ENCODE data around the gene RWDD4.
A peak's percentile ranks its signal among the peaks of the same experiment; 100 is the strongest.

RWDD4 gene

DNA sequence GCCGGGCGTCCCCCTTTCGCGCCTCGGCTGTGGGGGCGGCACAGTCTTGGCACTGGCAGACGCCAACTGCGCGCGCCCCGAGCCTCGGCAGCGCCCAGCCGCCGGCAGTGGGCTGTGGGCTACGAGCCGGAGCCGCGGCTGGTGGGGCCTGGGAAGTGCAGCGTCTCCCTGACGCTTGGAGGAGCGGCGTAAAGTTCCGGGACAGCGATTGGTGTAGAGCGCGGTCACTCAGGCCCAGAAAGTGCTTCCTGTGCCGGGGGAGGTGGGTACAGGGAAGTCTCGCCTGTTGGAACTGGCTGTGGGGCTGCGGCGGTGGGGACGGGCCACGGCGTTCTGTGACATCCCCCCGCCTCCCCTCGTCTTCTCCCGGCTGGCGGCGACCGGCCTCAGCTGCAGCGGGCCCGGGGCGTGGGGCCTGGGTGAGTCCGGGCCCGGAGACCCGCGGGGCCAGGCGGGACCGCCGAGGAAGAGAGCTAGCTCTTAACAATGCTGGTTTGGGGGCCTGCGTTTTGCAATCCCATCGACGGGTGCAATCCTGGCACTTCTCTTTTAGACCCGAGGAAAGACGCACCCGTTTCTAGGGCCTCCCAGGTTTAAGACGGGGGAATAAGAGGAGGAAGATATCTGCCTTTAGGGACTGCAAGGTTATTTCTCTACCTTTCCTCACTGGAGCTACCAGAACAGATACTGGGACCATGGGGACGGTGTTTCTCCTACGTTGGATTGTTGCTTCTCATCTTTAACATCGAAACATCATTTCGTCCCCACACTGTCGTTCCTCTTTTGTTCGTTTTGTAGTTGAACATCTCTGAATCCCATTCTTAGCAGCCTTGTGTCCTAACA lies at the start of gene RWDD4, which contains the start of gene TRAPPC11:
RWDD4 (minus strand) TSS at position 157 of the 843 bp plus-strand sequence. CDS start 233 bp downstream, outside the sequence.
TRAPPC11 (plus strand) TSS at position 265 of the 843 bp plus-strand sequence. CDS start 4,575 bp downstream, outside the sequence.
- peak; percentile 94 to 95 for DNase-seq

DNA sequence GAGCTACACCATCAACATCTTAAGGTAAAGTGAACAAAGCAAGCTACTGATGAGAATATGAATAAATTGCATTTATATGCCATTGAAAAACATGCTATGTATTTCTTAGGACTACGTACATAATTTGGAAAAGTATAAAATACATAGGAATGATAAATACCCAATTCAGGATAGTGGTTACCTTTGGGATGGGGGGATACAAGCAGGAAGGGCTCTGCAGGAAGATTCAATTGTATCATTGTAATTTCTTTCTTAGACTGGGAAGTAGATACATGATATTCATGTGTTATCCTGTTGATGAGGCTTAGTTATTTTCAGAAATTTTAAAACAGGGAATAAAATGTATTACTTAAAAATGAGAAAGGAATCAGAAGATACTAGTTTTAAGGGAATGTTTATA lies 43.5 kb upstream of the RWDD4 start:
- DNase-seq, result no peak

DNA sequence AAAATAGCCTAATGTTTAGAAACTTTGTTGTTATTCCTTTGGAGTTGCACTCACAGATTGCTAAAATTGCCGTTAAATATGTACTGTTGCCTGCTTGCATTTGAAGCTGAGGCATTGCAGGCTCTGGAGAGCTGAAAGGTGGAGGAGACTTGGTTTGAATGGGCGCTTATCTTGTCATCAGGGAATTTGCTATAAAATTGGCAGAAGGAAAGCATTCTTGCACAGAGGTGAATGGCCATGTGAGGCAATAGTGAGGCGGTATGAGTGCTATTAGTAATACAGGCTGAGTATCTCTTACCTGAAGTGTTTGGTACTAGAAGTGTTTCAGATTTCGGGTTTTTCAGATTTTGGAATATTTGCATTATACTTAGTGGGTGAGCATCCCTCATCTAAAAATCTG lies 41.4 kb upstream of the RWDD4 start:
- no peak for DNase-seq

DNA sequence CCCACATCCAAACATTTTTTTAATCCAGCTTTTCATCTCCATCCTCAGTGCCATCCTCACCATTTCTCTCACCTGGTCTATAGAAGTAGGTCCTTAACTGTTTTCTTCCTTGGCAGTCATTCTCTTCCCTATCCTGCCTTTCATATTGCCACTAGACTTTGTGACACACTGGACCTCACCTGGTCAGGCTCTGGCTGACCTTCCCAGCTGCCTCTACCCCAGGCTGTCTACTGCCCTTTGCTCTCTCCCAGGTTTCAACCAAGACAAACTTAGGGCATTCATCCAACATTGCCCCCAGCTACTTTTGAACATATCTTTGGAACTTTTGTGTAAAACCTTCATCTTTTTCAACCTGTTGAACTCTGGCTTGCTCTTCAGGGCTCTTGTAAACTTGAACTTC lies 39.9 kb upstream of the RWDD4 start:
- DNase-seq, result no peak

DNA sequence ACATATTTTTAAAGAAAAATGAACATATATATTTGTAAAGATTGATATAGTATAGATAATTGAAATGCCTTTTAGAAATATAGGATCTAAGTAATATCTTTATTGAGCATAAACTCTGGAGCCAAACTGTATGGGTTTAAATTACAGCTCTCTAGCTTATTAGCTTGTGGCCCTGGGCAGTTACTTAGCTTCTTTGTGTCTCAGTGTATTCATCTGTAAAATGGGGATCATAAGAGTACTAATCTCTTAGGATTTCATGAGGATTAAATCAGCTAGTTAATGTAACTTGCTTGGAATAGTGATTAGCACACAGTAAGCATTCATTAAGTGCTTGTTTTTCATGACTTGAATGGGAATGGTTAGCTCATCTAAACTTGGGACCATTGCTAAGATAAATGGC lies 32.9 kb upstream of the RWDD4 start:
- DNase-seq, result no peak

DNA sequence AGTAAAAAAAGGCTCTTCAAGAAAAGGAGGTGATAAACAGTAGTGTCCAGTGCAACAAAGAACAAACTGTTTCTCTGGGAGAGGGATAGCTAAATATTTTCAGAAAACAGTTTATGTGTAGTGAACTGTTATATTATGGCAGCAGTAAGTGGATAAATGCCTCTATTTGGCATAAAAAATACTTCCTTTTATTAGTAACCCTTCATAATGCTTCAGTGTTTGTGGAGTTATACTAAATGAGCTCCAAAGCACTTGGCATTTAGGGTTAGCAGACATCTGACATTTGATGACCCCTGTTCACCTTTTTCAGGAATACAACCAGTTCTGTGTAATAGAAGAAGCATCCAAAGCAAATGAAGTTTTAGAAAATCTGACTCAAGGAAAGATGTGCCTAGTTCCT lies 32.0 kb upstream of the RWDD4 start:
- no peak for DNase-seq

DNA sequence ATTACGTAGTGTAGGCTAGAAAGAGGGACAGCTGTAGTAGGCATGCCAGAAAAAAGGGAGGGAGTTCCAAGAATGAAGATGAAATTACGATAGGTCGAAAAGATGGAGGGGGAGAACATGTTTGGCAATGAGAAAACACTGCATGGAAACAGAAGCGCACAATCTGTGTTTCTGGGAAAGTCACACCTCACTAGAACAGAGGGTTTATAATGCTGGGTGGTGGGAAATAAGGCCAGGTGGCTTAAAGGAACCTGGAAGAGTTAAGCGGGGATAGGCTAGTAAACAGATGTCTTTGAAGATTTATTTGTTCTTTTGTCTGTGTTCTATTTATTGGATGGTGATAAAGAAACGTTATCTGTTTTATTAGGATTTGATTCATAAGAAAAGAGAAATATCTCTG lies 29.2 kb upstream of the RWDD4 start:
- DNase-seq, result no peak

DNA sequence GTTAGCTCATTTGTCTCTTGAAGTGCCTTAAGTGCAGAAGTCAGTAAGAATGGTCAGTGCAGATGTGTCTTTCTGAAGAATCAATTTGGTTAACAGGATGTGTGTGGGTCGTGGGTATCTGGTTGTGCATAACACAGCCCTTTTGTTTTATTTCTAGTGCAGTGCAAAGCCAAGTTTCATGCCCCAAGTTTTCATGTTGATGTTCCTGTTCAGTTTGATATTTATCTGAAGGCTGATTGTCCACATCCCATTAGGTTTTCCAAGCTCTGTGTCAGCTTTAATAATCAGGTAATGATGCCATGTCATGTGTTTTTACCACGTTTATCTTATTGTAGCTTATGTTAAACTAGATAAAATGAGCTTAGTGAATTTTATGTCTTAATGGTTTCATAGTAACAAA lies 27.5 kb upstream of the RWDD4 start:
- no peak for DNase-seq

DNA sequence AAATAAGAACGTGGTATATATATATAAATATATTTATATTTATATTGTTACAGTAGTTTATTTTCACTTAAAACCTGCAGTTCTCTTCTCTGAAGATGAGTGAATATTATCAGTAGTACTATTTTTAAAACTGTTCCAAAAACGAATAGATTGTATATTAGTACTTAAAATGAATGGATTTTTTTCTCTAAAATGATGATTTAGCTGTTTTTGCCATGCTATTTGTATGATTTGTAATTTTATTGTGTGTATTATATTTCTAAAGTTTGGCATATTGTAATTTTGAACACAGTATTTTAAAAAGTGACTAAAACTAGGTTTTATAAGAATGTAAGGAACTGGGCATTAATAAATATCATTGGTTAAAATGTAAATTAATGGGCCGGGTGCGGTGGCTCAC lies 22.1 kb upstream of the RWDD4 start:
- DNase-seq, result no peak

DNA sequence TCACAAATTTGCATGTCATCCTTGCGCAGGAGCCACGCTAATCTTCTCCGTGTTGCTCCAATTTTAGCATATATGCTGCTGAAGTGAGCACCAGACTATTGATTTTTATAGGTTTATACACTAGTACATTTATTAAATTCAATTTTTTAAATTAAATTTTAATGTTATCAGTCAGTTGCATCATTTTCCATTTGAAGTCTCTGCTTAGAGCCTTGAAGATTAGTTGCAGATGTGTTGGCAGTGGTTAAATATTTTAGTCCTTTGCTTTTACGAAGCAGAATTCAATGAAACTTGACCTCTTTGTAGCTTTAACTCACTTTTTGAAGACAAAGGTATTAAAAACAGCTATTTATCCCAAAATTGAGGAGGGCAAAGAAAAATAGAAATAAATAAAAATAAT lies 16.6 kb upstream of the RWDD4 start:
- DNase-seq, result no peak

DNA sequence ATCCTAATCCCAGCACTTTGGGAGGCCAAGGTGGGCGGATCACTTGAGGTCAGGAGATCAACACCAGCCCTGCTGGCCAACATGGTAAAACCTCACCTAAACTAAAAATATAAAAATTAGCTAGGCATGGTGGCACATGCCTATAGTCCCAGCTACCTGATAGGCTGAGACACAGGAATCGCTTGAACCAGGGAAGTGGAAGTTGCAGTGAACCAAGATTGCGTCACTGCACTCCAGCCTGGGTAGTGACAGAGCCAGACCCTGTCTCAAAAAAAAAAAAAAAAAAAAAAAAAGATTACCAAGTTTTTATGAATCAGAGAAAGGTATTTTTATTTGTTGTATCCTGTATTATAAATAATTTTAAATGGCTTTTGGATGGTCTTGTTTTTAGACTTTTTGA lies 15.2 kb upstream of the RWDD4 start:
- no peak for DNase-seq

DNA sequence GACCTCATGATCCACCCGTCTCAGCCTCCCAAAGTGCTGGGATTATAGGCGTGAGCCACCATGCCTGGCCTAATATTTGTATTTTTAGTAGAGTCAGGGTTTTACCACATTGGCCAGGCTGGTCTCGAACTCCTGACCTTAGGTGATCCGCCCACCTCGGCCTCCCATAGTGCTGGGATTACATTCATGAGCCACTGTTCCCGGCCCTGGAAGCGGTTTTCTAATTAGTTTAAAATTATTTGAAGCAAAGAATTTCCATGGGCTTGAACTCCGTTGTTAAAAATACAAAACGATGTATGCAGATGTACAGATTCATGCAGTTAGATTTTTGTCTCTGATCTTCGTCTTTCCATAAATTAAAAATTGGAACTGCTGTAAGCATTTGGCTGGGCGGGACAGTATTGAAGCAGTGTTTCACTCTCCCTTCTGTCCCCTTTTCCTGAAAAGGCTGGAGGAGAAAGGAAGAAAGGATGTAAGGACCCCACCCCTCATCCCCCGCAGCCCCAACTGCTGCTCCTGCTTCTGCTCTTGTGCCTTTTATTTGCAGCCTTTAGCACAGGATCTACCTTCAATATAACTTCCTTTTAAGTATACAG lies 12.1 kb upstream of the RWDD4 start:
- DNase-seq, result no peak

DNA sequence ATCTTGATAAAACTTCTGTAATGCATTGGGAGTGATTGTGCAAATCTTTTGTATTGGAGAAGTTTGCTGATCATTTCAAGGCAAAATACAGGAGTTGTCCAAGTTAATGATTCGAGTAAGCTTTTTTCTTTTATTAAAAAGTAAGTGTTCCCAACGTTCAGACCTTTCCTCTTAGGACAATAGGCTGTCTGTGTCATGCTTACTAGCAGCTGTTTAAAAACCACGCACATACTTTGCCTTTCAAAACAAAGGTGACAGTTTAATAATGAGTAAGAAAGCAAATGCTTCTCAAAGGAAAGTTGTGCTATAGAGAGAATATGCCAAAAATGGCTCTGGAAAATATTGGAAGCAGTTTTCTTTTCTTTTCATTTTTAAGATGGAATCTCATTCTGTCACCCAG lies 11.3 kb upstream of the RWDD4 start:
- DNase-seq, result no peak

DNA sequence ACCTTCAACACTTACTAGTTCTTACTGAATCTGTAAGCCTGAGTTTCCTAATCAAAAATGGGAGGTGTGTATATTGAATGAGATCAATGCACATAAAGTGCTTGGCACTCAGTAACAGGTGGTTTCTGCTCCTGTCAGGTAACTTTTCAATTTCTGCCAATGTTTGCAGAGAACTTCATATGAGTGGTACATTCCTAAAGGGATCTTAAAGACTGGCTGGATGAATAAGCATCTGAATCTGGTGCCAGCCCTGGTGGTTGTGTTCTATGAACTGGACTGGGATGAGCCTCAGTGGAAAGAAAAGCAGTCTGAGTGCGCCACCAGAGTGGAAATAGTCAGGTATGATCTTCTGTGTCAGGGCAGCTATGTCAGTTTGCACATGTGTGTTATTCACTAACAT lies 7.1 kb upstream of the RWDD4 start:
- no peak for DNase-seq

DNA sequence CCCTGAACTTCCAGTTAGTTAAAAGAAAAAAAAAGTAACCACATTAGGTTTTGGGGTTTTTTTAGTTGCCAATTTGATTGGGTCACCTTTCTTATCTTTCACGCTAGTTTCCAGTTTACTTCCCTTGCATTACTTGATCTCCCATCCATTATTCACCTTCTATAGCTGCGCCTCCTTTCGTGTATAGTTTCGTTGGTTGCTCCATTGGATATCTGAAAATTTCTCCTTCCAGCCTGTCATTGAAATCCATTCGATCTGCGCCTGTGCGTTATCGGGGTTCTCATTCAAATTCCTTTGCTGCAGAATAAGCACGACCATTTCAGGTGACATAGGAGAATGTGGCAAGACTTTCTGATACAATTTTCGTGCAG lies 872 bp upstream of the RWDD4 start:
- no peak for DNase-seq

DNA sequence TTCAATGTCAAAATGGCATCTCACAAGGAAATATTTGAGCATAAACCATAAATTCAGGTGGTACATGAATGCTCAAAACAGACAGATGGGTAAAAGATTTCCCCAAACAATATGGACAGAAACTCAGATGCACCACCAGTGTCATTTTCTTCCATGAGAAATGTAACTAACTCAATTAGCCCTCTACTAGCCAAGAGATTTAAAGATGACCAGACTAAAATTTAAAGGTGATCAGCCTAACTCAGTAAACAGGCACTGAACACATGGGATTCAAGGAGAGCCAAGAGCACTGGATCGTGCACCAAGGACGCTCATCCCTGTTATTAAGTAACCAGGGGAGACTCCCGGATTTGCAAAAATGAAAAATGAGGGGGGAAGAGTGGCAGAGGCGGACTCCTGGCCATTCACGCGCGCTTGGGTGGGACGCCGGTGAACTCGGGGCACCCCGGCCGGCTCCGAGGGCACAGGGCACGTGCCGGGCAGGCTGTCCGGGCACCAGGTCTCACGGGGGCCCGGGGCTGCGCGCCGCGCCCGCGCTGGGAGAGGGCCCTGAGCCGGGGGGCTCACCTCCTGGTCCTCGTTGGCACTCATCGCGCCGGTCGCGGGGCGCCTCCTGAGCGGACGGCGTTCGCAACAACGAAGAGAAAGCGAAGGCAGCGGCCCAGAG lies 490 bp downstream of the RWDD4 start:
- peak; percentile 29 to 31 for DNase-seq

DNA sequence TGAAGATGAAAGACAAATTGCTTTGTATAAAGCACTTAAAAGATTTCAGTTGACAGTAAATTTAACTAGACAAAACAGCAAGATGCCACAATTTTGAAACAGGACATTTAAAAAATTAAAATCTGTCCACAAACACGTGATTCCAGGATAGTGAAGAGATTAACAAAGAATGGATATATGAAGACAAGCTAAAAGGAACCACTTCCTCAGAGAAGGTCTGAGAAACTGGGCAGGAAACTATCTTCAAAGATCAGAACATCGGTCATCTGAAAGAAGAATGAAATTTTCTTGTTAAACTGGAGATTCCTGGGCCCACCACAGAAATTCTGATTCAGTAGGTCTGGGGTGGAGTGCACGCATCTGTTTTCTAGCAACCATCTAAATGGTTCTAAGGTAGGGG lies 1.4 kb downstream of the RWDD4 start:
- DNase-seq, result no peak

DNA sequence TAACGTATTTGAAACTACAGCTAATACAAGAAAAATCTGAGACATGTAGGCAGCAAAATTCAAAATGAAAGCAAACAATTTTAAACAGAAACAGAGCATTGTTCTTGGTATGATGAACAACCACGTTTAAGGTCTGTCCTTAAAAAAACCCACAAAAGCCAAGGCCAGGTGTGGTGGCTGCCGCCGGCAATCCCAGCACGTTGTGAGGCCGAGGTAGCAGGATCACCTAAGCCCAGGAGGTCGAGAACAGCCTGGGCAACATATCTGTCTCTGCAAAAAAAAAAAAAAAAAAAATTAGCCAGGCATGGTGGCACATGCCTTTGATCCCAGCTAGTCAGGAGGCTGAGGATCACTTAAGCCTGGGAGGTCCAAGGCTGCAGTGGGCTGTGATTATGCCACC lies 13.7 kb downstream of the RWDD4 start:
- no peak for DNase-seq

DNA sequence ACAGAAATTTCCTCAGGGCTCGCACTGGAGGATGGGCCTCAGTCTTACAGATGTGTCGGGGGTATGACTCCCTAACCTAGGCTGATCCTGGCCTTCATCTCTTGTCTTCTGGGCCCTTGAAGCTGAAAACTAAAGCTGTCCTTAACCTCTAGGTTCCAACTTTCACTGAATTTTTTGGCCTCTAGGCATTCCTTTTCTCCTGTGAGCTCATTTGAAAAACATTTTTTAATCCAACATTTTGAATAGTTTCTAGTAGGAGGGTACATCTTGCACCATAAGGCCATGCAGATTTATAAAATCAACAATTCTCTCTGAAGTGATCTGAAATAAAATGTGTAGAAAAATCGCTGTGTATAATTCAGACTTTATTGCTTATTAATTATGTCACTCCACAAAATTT lies 19.7 kb downstream of the RWDD4 start:
- no peak for DNase-seq

DNA sequence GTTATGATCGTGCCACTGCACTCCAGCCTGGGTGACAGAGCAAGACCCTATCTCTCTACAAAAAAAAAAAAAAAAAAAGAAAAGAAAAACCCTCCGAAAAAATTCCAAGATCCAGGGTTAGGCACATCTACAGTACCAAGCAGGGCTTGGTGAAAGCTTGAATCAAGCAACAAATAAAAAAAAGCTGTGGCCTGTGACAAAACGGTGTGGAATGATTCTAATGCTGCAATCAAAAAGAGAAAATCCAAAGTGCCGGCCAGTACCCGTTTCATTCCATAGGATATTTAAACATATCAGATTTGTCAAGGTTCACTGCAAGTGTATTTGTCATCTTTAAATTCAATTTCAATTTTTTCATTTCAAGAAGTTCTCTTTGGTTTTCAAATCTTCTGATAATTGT lies 20.5 kb downstream of the RWDD4 start:
- DNase-seq, result no peak

DNA sequence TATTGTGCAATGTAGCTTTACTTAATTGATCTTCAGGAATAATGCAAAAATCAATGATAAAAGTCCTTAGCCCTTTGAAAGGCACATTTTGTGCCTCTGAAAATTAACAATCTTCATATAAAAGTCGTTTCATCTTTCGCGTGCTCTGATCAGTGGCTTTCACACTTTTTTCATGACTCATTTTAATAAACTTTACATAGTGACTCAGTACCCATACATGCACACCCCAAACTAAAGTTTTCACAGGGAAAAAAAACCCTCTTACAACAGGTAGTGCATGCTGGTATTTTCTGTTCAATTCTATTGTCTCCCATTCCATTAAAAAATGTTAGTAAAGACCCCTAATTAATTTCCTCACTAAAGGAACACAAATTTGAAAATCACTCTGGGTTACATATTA lies 21.5 kb downstream of the RWDD4 start:
- no peak for DNase-seq

DNA sequence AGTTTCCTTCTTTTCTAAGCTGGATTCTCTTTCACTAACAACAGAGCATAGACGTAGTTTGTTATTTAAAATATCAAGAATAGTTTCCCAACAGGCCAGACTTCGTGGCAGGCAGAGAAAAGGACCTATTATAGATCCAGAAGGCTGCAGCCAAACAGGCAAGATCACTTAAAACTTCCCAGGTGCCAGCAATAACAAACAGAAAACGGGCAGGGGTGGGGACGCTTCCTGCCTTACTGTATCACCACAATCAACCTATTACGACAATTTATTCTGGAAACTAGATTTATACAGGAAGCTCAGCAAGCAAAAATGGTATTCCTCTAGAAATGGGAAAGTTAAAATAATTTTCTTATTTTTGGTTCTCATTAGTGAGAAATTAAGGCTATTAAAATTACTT lies 22.1 kb downstream of the RWDD4 start:
- no peak for DNase-seq

DNA sequence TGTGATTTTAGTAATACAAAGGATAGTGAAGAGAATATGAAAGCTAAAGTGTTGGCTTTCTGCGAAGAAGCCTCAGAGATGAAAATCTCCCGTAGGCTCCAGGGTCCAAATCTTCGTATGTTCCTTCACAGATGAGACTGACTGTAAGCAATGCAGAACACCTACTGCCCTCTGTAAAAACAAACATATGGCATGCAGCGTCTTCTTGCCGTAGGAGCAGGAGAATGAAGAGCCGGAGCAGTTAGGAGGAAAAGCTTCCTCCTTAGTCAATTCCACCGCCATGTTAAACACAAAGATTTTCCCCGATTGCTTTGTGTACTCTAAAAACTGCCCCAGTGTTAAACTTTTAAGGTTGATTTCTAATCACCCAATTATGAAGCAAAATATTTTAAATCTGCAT lies 22.5 kb downstream of the RWDD4 start:
- no peak for DNase-seq

DNA sequence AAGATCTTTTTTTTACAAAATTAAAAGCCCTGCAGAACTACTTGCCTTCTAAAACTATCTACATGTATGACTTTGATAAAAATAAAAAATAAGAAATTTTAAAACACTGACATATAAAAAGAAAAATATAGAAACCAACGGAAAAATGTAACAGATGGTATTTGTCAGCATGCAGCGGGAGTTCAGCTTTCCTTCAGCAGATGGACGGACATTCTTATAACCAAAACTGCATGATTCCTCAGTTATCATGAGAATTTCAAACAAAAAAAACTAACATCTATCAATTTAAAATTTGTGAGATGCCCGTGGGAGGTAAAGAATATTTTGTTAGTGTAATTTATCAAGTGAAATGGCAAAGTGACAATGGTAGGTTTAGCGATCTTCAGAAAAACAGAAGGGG lies 23.2 kb downstream of the RWDD4 start:
- no peak for DNase-seq

Data from stimulated activated CD4-positive, alpha-beta T cell treated with anti-CD3 and anti-CD28 coated beads, Interleukin-2, amount 100 ng/mL, for 24 hours (primary cell).